BLaER1 treated with 17β-estradiol and CSF1 and Interleukin-3, amounts not matched to agents 10 nM and 100 nM (cell line): Measurements from ENCODE around the gene ZNF479.
"Not testable (repeated sequence)": the region's sequence is repeated elsewhere in the genome, so short reads cannot be mapped to it uniquely, and the experiment has no call there.

ENCODE experiments used
- H3K27ac ChIP-seq, 11 experiments: shearing (Covaris generic); formaldehyde crosslinking; 2 replicates each; pipeline ENCODE4 v1.8.1; 2022
- H3K27me3 ChIP-seq, 11 experiments: shearing (Covaris generic); formaldehyde crosslinking; 2 replicates each; pipeline ENCODE4 v1.8.1; 2022
- H3K36me3 ChIP-seq, 11 experiments: shearing (Covaris generic); formaldehyde crosslinking; 2 replicates each; pipeline ENCODE4 v1.8.1; 2022
- H3K4me1 ChIP-seq, 10 experiments: shearing (Covaris generic); formaldehyde crosslinking; 2 replicates each; pipeline ENCODE4 v1.8.1; 2022
- H3K4me2 ChIP-seq, 11 experiments: shearing (Covaris generic); formaldehyde crosslinking; 2 replicates each; pipeline ENCODE4 v1.8.1; 2022
- H3K4me3 ChIP-seq, 10 experiments: shearing (Covaris generic); formaldehyde crosslinking; 2 replicates each; pipeline ENCODE4 v1.8.1; 2022
- H3K9ac ChIP-seq, 11 experiments: shearing (Covaris generic); formaldehyde crosslinking; 2 replicates each; pipeline ENCODE4 v1.8.1; 2022
- H3K9me3 ChIP-seq, 11 experiments: shearing (Covaris generic); formaldehyde crosslinking; replicated peaks in 1 of 11; 2 replicates each; pipeline ENCODE4 v1.8.1; 2022
- H4K20me1 ChIP-seq, 11 experiments: shearing (Covaris generic); formaldehyde crosslinking; 2 replicates each; pipeline ENCODE4 v1.8.1; 2022
- Cebpa-rat ChIP-seq, 11 experiments: shearing (Covaris generic); IDR thresholded peaks; 2 replicates each; pipeline ENCODE4 v1.8.1; 2022

The ZNF479 gene

GRCh38 chr7:57132336-57132735 is at the start of gene ZNF479:
TSS of gene ZNF479 (minus strand) at chr7:57132436. CDS start at chr7:57132324, 112 bp downstream.
- not testable (repeated sequence) for H3K4me2 ChIP-seq, H3K4me1 ChIP-seq, H4K20me1 ChIP-seq, H3K36me3 ChIP-seq, H3K27ac ChIP-seq, H3K27me3 ChIP-seq, H3K4me3 ChIP-seq, H3K9ac ChIP-seq
- peaks cover 90 to 96% (median 92%) of the 10 kb centered on the region in 11 experiments for H3K9me3 ChIP-seq

GRCh38 chr7:57182031-57182430 is 49.8 kb upstream of the ZNF479 start:
- Histone ChIP-seq H3K4me3 (no peak overlapping the region), H3K4me1 (no peaks in the 10 kb centered on the region), H3K9me3 (peaks cover 0 to 72% (median 0%) of the 10 kb centered on the region in 11 experiments; a peak in 16 of 22 replicates), H3K4me2 (no peak overlapping the region), H3K36me3 (no peaks in the 10 kb centered on the region), H3K27ac (no peak overlapping the region), H4K20me1 (no peaks in the 10 kb centered on the region), H3K27me3 (no peaks in the 10 kb centered on the region), H3K9ac (no peak overlapping the region)
- no peak for TF ChIP-seq Cebpa-rat (IDR thresholded peaks at IDR 0.05)

GRCh38 chr7:57181281-57181680 is 49.0 kb upstream of the ZNF479 start:
- H3K27ac ChIP-seq = no peak overlapping the region
- H3K9me3 ChIP-seq = peaks cover 0 to 72% (median 0%) of the 10 kb centered on the region in 11 experiments; a peak in 16 of 22 replicates
- no peaks in the 10 kb centered on the region for H3K27me3 ChIP-seq
- no peak overlapping the region for H3K4me3 ChIP-seq
- H3K36me3 ChIP-seq = no peaks in the 10 kb centered on the region
- H3K9ac ChIP-seq = no peak overlapping the region
- TF ChIP-seq Cebpa-rat (IDR thresholded peaks at IDR 0.05) = no peak
- no peaks in the 10 kb centered on the region for H3K4me1 ChIP-seq
- H4K20me1 ChIP-seq = no peaks in the 10 kb centered on the region
- no peak overlapping the region for H3K4me2 ChIP-seq

- H3K9ac ChIP-seq = no peak overlapping the region
Observed at GRCh38 chr7:57179776-57180415, 47.7 kb upstream of the ZNF479 start.

GRCh38 chr7:57178768-57179139 is 46.5 kb upstream of the ZNF479 start:
- Histone ChIP-seq H3K36me3 (no peaks in the 10 kb centered on the region), H3K4me1 (no peaks in the 10 kb centered on the region), H3K4me2 (no peak overlapping the region), H3K9me3 (peaks cover 0 to 57% (median 0%) of the 10 kb centered on the region in 11 experiments; a peak in 16 of 22 replicates), H3K27ac (no peak overlapping the region), H3K27me3 (no peaks in the 10 kb centered on the region), H3K9ac (no peak overlapping the region), H4K20me1 (no peaks in the 10 kb centered on the region), H3K4me3 (no peak overlapping the region)
- TF ChIP-seq Cebpa-rat (IDR thresholded peaks at IDR 0.05) = no peak

More at GRCh38 chr7:57179776-57180415, 47.7 kb upstream of the ZNF479 start:
- H3K4me3 ChIP-seq = no peak overlapping the region
- no peak for TF ChIP-seq Cebpa-rat (IDR thresholded peaks at IDR 0.05)
- H3K4me2 ChIP-seq = no peak overlapping the region
- H3K9me3 ChIP-seq = peaks cover 0 to 68% (median 0%) of the 10 kb centered on the region in 11 experiments; a peak in 16 of 22 replicates
- H3K36me3 ChIP-seq = no peaks in the 10 kb centered on the region
- H3K27ac ChIP-seq = no peak overlapping the region
- no peaks in the 10 kb centered on the region for H3K27me3 ChIP-seq
- no peaks in the 10 kb centered on the region for H3K4me1 ChIP-seq
- no peaks in the 10 kb centered on the region for H4K20me1 ChIP-seq

- H3K4me1 ChIP-seq = no peaks in the 10 kb centered on the region
- H3K9me3 ChIP-seq = peaks cover 0 to 50% (median 0%) of the 10 kb centered on the region in 11 experiments; a peak in 16 of 22 replicates
- H3K27me3 ChIP-seq = no peaks in the 10 kb centered on the region
- no peaks in the 10 kb centered on the region for H3K36me3 ChIP-seq
- no peaks in the 10 kb centered on the region for H4K20me1 ChIP-seq
- H3K27ac ChIP-seq = no peak overlapping the region
- no peak overlapping the region for H3K4me2 ChIP-seq
- H3K4me3 ChIP-seq = no peak overlapping the region
- no peak overlapping the region for H3K9ac ChIP-seq
- TF ChIP-seq Cebpa-rat (IDR thresholded peaks at IDR 0.05) = no peak
Observed at GRCh38 chr7:57177856-57178767, 45.9 kb upstream of the ZNF479 start.

GRCh38 chr7:57176928-57177635 is 44.8 kb upstream of the ZNF479 start:
- Histone ChIP-seq H3K4me2 (no peak overlapping the region), H3K27ac (no peak overlapping the region), H3K4me1 (no peaks in the 10 kb centered on the region), H3K36me3 (no peaks in the 10 kb centered on the region), H3K9me3 (peaks cover 0 to 40% (median 0%) of the 10 kb centered on the region in 11 experiments; a peak in 16 of 22 replicates), H3K4me3 (no peak overlapping the region), H4K20me1 (no peaks in the 10 kb centered on the region), H3K9ac (no peak overlapping the region), H3K27me3 (no peaks in the 10 kb centered on the region)
- no peak for TF ChIP-seq Cebpa-rat (IDR thresholded peaks at IDR 0.05)

GRCh38 chr7:57165285-57165899 is 33.2 kb upstream of the ZNF479 start:
- Histone ChIP-seq H3K27me3 (no peaks in the 10 kb centered on the region), H3K4me2 (no peak overlapping the region), H3K9ac (no peak overlapping the region), H3K36me3 (no peaks in the 10 kb centered on the region), H3K27ac (no peak overlapping the region), H4K20me1 (no peaks in the 10 kb centered on the region), H3K4me3 (no peak overlapping the region), H3K4me1 (no peaks in the 10 kb centered on the region), H3K9me3 (peaks cover 0 to 20% (median 0%) of the 10 kb centered on the region in 11 experiments; a peak in 16 of 22 replicates)
- no peak for TF ChIP-seq Cebpa-rat (IDR thresholded peaks at IDR 0.05)

- not testable (repeated sequence) for H3K4me1 ChIP-seq, H3K27ac ChIP-seq, H3K9ac ChIP-seq, H3K4me2 ChIP-seq, H3K4me3 ChIP-seq, H3K27me3 ChIP-seq, H4K20me1 ChIP-seq, H3K36me3 ChIP-seq
- H3K9me3 ChIP-seq = peaks cover 65 to 90% (median 79%) of the 10 kb centered on the region in 11 experiments
Observed at GRCh38 chr7:57120123-57120784, 12.0 kb downstream of the ZNF479 start.
